ENCODE measurements around the gene NAB2.
"Not testable (repeated sequence)": the region's sequence is repeated elsewhere in the genome, so short reads cannot be mapped to it uniquely, and the experiment has no call there.

The NAB2 gene

DNA sequence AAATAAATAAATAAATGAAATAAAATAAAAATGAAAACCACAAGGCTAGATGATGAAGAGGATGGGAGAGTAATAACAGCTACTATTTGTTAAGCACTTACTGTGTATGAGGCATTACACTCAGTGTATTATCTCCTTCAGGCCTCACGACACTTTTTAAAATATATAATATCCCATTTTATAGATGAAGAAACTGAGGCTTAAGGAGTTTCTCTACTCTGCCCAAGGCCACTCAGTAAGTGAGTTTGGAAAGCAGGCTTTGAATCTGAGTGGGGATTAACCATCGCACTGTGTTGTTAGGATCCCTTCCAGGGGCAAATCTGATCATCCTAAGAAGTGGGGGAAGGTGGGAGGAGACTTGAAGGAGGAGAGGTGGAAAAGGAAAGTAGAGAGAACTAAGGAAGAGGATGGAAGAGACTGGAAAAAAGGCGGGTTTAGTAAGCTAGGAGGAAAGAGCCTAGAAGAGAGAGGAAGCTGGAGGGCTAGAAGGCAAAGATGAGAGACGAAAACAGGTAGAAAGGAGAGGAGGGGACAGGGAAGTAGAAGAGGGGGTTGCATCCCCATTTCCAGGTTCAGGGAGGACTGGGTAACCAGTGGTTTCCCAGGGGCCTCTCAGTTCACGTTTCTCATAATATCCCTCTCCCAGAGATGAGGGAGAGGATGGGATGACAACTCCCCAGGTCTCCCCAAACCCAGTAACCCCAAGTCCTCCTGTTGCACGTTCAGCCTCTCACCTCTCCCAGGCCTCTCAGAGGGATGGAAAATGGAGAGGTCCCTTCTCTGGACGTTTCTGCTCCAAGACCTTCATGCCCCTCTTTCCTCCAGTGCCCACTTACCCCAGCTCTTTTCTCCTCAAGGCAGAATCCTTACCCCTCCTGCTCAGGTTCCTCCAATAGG, 20.5 kb downstream of the NAB2 start:
- no peak for FAIRE-seq

DNA sequence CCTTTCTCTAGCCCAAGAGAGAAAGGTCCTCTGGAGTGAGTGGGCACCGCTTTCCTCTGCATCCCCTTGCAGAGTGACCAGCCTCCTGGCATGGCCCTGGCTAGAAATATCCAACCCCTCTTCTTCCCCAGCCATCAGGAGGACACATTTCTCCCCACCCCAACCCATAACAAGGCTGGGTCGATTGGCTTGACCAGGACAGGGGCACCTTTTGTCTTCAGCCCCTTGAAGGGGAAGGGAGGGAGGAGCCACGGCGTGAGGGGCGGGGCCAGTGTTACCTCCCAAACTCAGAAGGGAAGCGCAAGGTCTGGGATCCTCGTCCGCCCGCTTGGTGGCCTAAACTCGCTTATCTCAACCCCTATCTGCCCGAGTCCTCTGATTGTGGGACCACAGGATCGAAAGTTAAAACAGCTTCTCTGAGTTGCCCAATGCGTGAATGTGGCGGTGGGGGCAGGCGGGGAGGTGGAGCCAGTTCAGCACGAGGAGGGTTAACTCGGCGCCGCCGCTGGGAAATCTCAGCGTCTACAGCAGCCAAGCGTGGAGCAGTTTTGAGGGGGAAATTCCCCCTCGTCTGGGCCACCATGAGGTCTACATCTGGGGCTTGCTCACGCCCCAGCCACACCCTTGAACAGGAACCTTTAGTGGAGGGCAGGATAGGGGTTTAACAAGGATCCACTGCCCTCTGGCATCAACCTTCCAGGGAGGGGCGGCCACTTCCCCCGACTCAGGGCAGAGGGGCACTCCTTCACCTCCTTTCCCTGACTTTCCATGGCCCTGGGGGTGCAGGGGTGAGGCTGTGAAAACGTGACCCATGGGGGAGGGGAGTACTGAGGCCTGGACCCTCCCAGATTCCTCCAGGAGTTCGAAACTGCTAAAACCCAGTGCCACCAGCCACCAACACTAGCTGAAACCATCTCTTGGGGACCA, 21.5 kb downstream of the NAB2 start:
- FAIRE-seq (peak; percentile 91), DNase-seq (ENCODE audit: extremely low spot score, insufficient read length, low read depth) (no peak)

More for the DNA sequence above, 20.5 kb downstream of the NAB2 start:
- no peak for DNase-seq (ENCODE audit: extremely low spot score, insufficient read length, low read depth)

DNA sequence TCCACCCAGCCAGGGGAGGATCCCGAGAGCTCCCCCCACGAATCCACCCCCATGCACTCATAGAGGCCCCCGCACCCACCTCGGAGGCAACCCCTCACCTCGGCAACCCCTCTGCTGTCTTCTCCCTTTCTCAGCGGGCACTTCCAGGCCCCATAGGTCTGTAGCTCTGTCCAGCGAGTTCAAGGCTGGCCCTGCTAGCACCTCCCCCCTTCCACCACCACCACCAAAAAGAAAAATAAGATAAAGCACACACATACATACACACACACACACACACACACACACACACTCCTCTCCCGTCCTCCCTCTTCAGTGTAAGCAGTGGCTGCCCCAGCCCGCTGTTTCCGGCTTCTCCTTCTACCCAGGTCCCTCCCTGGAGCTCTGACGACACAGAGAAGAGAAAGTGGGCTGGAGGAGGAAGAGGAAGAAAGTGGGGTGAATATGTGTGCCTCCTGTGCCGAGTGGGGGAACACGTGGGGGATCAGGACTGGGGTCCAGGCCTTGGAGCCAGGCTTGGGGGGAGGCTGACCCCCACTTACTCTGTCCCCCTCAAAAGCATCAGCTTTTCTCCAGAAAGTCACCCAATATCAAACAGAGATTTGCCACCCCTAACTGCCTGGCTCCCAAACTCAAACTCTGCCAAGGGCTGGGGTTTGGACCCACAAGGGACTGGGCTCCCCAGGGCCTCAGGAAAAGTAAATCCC, 22.3 kb downstream of the NAB2 start, which contains the start of gene STAT6:
Gene STAT6, minus strand, starts transcription at position 332 of the 704 bp plus-strand sequence. CDS start 3,084 bp downstream, outside the sequence.
- FAIRE-seq: peak; percentile 95
- no peak for DNase-seq (ENCODE audit: extremely low spot score, insufficient read length, low read depth)

- no peak for FAIRE-seq
- DNase-seq (ENCODE audit: extremely low spot score, insufficient read length, low read depth): no peak
These were observed 23.8 kb downstream of the NAB2 start for GRCh38 chr12:57112492-57113294.

DNA sequence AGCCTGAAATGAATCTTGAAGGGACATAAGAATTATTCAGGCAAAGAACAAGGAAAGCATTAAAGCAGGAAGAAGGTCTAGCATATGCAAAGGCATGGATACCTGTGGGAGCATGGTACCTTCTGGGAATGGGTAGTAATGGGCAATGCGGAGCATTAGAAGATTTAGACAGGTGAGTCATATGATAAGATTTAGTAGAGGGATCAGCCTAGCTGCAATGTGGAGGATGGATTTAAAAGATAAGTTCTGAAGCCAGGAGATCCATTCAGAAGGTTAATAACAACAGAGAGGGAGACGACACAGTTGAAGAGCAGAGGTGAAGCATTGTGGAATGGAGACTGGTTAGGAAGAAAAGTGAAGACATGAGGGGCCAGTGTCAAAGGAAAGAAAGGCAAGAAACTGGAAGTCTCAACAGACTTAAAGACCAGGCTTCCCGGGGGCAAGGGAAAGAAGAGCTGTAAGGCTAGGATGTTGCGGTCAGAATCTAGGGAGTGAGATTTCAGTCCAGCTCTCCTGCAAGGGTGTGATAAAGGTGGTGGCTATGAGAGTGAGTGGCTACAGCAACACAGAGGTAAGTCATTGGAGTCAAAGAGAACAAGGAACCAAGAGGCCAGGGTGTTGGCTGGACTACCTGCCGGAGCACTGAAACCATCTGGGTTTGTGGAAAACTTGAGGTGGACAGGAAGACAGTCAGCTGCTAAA, 27.8 kb downstream of the NAB2 start:
- no peak for DNase-seq (ENCODE audit: extremely low spot score, insufficient read length, low read depth)
- FAIRE-seq: no peak

GRCh38 chr12:57118711-57119271, 29.9 kb downstream of the NAB2 start:
- DNase-seq (ENCODE audit: extremely low spot score, insufficient read length, low read depth) (no peak), FAIRE-seq (peak; percentile 62)

- no peak for DNase-seq (ENCODE audit: extremely low spot score, insufficient read length, low read depth)
- no peak for FAIRE-seq
These were observed 30.6 kb downstream of the NAB2 start for GRCh38 chr12:57119294-57120085.

DNA sequence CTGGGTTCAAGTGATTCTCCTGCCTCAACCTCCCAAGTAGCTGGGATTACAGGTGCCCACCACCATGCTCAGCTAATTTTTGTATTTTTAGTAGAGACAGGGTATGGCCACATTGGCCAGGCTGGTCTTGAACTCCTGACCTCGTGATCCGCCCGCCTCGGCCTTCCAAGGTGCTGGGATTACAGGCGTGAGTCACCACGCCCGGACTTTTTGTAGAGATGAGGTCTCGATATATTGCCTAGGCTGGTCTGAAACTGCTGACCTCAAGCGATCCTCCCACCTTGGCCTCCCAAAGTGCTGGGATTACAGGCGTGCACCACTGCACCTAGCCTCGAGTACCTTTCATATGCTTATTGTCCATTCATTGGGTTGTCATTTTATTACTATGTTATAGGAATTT, 31.8 kb downstream of the NAB2 start:
- not testable (repeated sequence) for DNase-seq (ENCODE audit: extremely low spot score, insufficient read length, low read depth)

GRCh38 chr12:57123813-57124212, 34.9 kb downstream of the NAB2 start:
- no peak for DNase-seq (ENCODE audit: extremely low spot score, insufficient read length, low read depth)
- no peak for FAIRE-seq

More for the DNA sequence above, 31.8 kb downstream of the NAB2 start:
- not testable (repeated sequence) for FAIRE-seq

- DNase-seq (ENCODE audit: extremely low spot score, insufficient read length, low read depth): peak; percentile 35
These were observed 35.5 kb downstream of the NAB2 start for GRCh38 chr12:57124261-57124877.

GRCh38 chr12:57126061-57126460, 37.1 kb downstream of the NAB2 start:
- FAIRE-seq: no peak

More at GRCh38 chr12:57124261-57124877, 35.5 kb downstream of the NAB2 start:
- peak; percentile 75 for FAIRE-seq

DNA sequence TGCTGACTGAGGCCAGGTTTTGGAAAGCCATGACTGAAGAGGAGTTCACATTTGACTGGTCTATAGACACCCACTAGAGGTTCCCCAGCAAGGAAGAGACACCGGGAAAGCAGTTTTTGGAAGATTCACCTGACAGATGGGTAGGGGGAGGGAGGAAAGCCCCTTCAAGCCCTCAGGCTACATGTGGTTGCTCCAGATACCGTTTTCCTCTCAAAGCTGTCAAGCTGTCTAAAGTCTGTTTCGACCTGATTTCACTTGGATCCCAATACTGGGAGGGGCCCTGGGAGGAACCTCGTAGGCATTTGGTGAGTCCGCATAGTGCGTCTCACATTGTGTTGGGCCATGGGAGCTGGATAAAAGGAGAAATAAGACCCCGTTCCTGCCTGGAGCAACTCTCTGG, 37.6 kb downstream of the NAB2 start:
- FAIRE-seq (no peak), DNase-seq (ENCODE audit: extremely low spot score, insufficient read length, low read depth) (no peak)

More at GRCh38 chr12:57126061-57126460, 37.1 kb downstream of the NAB2 start:
- no peak for DNase-seq (ENCODE audit: extremely low spot score, insufficient read length, low read depth)

- DNase-seq (ENCODE audit: extremely low spot score, insufficient read length, low read depth): no peak
- no peak for FAIRE-seq
These were observed 38.3 kb downstream of the NAB2 start for GRCh38 chr12:57127101-57127725.

- FAIRE-seq: no peak
These were observed 39.0 kb downstream of the NAB2 start, which contains the start of gene LRP1 for GRCh38 chr12:57127726-57128518. TSS of gene LRP1 (plus strand) at chr12:57128483. CDS start at chr12:57128965, 482 bp downstream.

GRCh38 chr12:57128519-57129247, 39.8 kb downstream of the NAB2 start:
- DNase-seq (ENCODE audit: extremely low spot score, insufficient read length, low read depth): no peak

More at GRCh38 chr12:57127726-57128518, 39.0 kb downstream of the NAB2 start, which contains the start of gene LRP1:
- DNase-seq (ENCODE audit: extremely low spot score, insufficient read length, low read depth): peak; percentile 48

More at GRCh38 chr12:57128519-57129247, 39.8 kb downstream of the NAB2 start:
- no peak for FAIRE-seq
